Neural cell (in vitro differentiated cells): ENCODE measurements around the gene IL15RA. TPM values are rescaled to one million over a fixed set of nuclear protein-coding genes. Genes with fewer than 3 reads are reported as not detected.

Source experiments
- H2AFZ ChIP-seq: fragments of 200-600, 300-800 bp; sonication (generic), shearing (Covaris generic); 2 replicates; pipeline ENCODE4 v1.6.0; 2014; ENCODE audit warnings: low read depth, mild to moderate bottlenecking, antibody characterized with exemption, low read length, moderate library complexity
- H3F3A ChIP-seq: fragments of 200-600 bp; shearing (Covaris generic); 2 replicates; pipeline ENCODE4 v1.6.1; 2016; ENCODE audit warnings: mild to moderate bottlenecking, moderate library complexity, mixed read lengths, antibody characterized with exemption, low read length; ENCODE audit not compliant: insufficient read depth, poor library complexity, severe bottlenecking
- H3K27ac ChIP-seq: fragments of 200-600, 300-800 bp; sonication (generic), shearing (Covaris generic); 2 replicates; pipeline ENCODE4 v1.5.1; 2014; ENCODE audit warnings: mild to moderate bottlenecking, low read length, moderate library complexity
- H3K27me3 ChIP-seq: fragments of 300-800, 200-600 bp; sonication (generic), shearing (Covaris generic); 2 replicates; pipeline ENCODE4 v1.6.0; 2014; ENCODE audit warnings: mild to moderate bottlenecking, low read depth, low read length, moderate library complexity; ENCODE audit not compliant: insufficient read depth
- H3K36me3 ChIP-seq: fragments of 300-800, 200-600 bp; sonication (generic), shearing (Covaris generic); 2 replicates; pipeline ENCODE4 v1.5.1; 2014; ENCODE audit warnings: mild to moderate bottlenecking, antibody characterized with exemption, low read length, moderate library complexity; ENCODE audit not compliant: insufficient read depth
- H3K4me2 ChIP-seq: fragments of 300-800, 200-600 bp; sonication (generic), shearing (Covaris generic); 2 replicates; pipeline ENCODE4 v1.6.0; 2014; ENCODE audit warnings: mild to moderate bottlenecking, low read length
- H3K4me3 ChIP-seq: fragments of 300-800, 200-600 bp; sonication (generic), shearing (Covaris generic); 2 replicates; pipeline ENCODE4 v1.5.1; 2014; ENCODE audit warnings: mild to moderate bottlenecking, low read length, moderate library complexity
- H3K79me2 ChIP-seq: fragments of 200-600 bp; shearing (Covaris generic); replicated peaks from 2 replicates; pipeline ENCODE4 v1.6.0; 2014; ENCODE audit warnings: mild to moderate bottlenecking, low read length, moderate library complexity; ENCODE audit not compliant: insufficient read depth
- H3K9ac ChIP-seq: fragments of 300-800, 200-600 bp; sonication (generic), shearing (Covaris generic); 2 replicates; pipeline ENCODE4 v1.6.1; 2016; ENCODE audit warnings: mild to moderate bottlenecking, low read length, mixed read lengths
- H3K9me2 ChIP-seq: fragments of 200-600 bp; shearing (Covaris generic); 2 replicates; pipeline ENCODE4 v1.6.1; 2016; ENCODE audit warnings: mild to moderate bottlenecking, low read length, mixed read lengths; ENCODE audit not compliant: insufficient read depth
- H3K9me3 ChIP-seq: fragments of 200-600, 300-800 bp; sonication (generic), shearing (Covaris generic); 2 replicates; pipeline ENCODE4 v1.6.1; 2016; ENCODE audit warnings: mild to moderate bottlenecking, mixed run types, low read length, moderate library complexity, mixed read lengths
- H4K20me1 ChIP-seq: fragments of 200-600 bp; shearing (Covaris generic); 2 replicates; pipeline ENCODE4 v1.6.1; 2016; ENCODE audit warnings: mild to moderate bottlenecking, mixed run types; ENCODE audit not compliant: insufficient read depth
- EP300 ChIP-seq: fragments of 450-650 bp; conservative IDR thresholded peaks from 2 replicates; pipeline ENCODE4 v1.6.1; 2014; ENCODE audit warnings: antibody characterized with exemption, mild to moderate bottlenecking, moderate library complexity; ENCODE audit not compliant: poor library complexity, severe bottlenecking
- EZH2 ChIP-seq: fragments of 200-600, 300-800 bp; shearing (Covaris generic), sonication (generic); IDR thresholded peaks from 2 replicates; pipeline ENCODE4 v1.6.1; 2014; ENCODE audit warnings: antibody characterized with exemption, low read length, borderline replicate concordance, mild to moderate bottlenecking; ENCODE audit not compliant: insufficient read depth, poor library complexity, severe bottlenecking
- MXI1 ChIP-seq: fragments of 450-650 bp; conservative IDR thresholded peaks from 2 replicates; pipeline ENCODE4 v1.6.1; 2014; ENCODE audit warnings: antibody characterized with exemption, mild to moderate bottlenecking; ENCODE audit not compliant: poor library complexity, severe bottlenecking
- POLR2AphosphoS5 ChIP-seq: IDR thresholded peaks from 2 replicates; pipeline ENCODE4 v1.6.1; 2012
- RAD21 ChIP-seq: fragments of 450-650 bp; conservative IDR thresholded peaks from 2 replicates; pipeline ENCODE4 v1.6.1; 2014; ENCODE audit warnings: antibody characterized with exemption, mild to moderate bottlenecking, moderate library complexity
- SMC3 ChIP-seq: fragments of 450-650 bp; conservative IDR thresholded peaks from 2 replicates; pipeline ENCODE4 v1.6.1; 2014; ENCODE audit warnings: antibody characterized with exemption, mild to moderate bottlenecking, moderate library complexity; ENCODE audit not compliant: poor library complexity
- TAF1 ChIP-seq: IDR thresholded peaks from 2 replicates; pipeline ENCODE4 v1.6.1; 2012; ENCODE audit warnings: low read depth
- polyA plus RNA-seq: library from polyadenylated mRNA; depleted of rRNA; stranded (reverse); fragments of >200 nt; gene quantifications from 2 replicates; pipeline ENCODE4 v1.2.3, GENCODE V29; 2014
- TF ChIP-seq, protein P1 (sequence below): IDR thresholded peaks from 2 replicates; pipeline ENCODE4 v1.6.1; 2012; ENCODE audit warnings: borderline replicate concordance
- TF ChIP-seq, protein P2 (sequence below): fragments of 450-650 bp; IDR thresholded peaks from 2 replicates; pipeline ENCODE4 v1.5.1; 2014; ENCODE audit warnings: antibody characterized with exemption, mild to moderate bottlenecking, moderate library complexity; ENCODE audit not compliant: poor library complexity, severe bottlenecking

IL15RA gene
- polyA plus RNA-seq, 1 donor from 2014 or later = not detected

DNA sequence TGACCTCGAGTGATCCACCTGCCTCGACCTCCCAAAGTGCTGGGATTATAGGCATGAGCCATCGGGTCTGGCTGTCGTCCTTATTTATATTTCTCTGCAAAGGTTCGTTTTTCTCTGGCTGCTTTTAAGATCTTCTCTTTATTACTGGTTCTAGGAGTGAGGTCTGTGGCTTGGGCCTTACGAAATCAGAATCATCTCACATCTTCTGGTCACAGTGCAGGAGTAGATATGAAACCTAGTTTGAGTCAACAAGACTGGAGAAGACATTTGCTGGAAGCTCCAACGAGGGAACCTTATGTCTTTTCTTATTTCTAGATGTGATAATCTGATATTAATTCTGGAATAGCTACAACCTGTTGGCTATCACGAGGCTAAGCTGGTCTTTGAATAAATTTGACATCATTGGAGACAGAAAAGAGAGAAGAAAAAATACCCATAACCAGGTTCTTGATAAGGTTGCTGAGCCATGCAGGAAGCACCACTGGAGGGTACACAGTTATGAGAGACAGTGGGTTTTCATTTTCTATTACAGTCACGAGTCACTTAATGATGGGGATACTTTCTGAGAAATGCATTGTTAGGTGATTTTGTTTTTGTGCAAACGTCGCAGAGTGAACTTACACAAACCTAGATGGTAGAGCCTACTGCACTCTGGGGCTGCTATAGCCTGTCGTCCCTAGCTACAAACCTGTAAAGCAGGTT, 25.6 kb upstream of the IL15RA start:
- no peak overlapping the region for H3K4me3 ChIP-seq
- H3K79me2 ChIP-seq = no peaks in the 10 kb centered on the region
- H3K27ac ChIP-seq = no peak overlapping the region
- no peaks in the 10 kb centered on the region for H4K20me1 ChIP-seq
- H3K36me3 ChIP-seq = no peaks in the 10 kb centered on the region
- no peak for TF ChIP-seq SMC3
- no peak for TF ChIP-seq EZH2
- TF ChIP-seq POLR2AphosphoS5 = no peak
- TF ChIP-seq, protein P1, sequence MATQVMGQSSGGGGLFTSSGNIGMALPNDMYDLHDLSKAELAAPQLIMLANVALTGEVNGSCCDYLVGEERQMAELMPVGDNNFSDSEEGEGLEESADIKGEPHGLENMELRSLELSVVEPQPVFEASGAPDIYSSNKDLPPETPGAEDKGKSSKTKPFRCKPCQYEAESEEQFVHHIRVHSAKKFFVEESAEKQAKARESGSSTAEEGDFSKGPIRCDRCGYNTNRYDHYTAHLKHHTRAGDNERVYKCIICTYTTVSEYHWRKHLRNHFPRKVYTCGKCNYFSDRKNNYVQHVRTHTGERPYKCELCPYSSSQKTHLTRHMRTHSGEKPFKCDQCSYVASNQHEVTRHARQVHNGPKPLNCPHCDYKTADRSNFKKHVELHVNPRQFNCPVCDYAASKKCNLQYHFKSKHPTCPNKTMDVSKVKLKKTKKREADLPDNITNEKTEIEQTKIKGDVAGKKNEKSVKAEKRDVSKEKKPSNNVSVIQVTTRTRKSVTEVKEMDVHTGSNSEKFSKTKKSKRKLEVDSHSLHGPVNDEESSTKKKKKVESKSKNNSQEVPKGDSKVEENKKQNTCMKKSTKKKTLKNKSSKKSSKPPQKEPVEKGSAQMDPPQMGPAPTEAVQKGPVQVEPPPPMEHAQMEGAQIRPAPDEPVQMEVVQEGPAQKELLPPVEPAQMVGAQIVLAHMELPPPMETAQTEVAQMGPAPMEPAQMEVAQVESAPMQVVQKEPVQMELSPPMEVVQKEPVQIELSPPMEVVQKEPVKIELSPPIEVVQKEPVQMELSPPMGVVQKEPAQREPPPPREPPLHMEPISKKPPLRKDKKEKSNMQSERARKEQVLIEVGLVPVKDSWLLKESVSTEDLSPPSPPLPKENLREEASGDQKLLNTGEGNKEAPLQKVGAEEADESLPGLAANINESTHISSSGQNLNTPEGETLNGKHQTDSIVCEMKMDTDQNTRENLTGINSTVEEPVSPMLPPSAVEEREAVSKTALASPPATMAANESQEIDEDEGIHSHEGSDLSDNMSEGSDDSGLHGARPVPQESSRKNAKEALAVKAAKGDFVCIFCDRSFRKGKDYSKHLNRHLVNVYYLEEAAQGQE = no peak
- no peak for TF ChIP-seq RAD21
- TF ChIP-seq EP300 = no peak
- TF ChIP-seq MXI1 = no peak
- no peak for TF ChIP-seq TAF1
- TF ChIP-seq, protein P2, sequence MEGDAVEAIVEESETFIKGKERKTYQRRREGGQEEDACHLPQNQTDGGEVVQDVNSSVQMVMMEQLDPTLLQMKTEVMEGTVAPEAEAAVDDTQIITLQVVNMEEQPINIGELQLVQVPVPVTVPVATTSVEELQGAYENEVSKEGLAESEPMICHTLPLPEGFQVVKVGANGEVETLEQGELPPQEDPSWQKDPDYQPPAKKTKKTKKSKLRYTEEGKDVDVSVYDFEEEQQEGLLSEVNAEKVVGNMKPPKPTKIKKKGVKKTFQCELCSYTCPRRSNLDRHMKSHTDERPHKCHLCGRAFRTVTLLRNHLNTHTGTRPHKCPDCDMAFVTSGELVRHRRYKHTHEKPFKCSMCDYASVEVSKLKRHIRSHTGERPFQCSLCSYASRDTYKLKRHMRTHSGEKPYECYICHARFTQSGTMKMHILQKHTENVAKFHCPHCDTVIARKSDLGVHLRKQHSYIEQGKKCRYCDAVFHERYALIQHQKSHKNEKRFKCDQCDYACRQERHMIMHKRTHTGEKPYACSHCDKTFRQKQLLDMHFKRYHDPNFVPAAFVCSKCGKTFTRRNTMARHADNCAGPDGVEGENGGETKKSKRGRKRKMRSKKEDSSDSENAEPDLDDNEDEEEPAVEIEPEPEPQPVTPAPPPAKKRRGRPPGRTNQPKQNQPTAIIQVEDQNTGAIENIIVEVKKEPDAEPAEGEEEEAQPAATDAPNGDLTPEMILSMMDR = no peak
- no peak overlapping the region for H3K9ac ChIP-seq
- H3K9me2 ChIP-seq = no peaks in the 10 kb centered on the region
- no peak overlapping the region for H2AFZ ChIP-seq
- no peak overlapping the region for H3K4me2 ChIP-seq
- H3K27me3 ChIP-seq = no peaks in the 10 kb centered on the region
- H3K9me3 ChIP-seq = no peaks in the 10 kb centered on the region
- H3F3A ChIP-seq = no peaks in the 10 kb centered on the region

DNA sequence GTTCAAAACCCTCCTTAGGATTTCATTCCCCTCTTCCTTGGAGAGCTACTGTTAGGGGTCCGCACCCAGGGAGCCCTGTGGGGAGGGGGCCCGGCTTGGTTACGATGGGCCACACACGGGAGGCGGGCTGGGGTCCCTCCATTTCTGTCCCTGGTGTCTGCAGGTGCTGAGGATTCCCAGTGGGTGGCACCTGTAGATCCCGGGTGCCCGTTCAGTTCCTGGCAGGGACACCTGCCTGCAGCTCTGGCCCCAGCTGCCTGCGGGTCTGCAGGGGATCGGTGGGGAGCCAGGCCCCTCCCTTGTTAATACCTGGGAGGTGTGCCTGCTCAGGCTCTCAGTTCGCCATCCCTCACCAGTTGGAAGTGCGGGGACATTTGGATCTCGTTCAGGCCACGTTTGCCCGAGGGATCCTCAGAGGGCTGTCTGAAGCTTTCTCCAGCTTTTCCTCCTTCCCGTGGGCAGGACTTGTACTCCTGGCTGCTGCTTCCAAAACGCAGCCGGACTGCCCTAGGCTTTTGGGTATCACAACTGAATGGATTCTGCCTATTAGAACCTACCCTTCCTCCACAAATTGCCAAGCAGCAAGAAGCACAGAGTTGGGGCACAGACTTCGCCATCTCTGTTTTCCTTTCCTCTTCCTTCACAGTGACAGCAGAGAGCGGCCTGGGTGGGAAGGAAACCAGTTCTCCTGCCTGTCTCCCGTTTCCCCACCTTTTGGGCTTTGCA, 22.3 kb upstream of the IL15RA start:
- no peak overlapping the region for H2AFZ ChIP-seq

More for the DNA sequence above, 22.3 kb upstream of the IL15RA start:
- no peaks in the 10 kb centered on the region for H3K36me3 ChIP-seq
- H3K9me2 ChIP-seq = no peaks in the 10 kb centered on the region
- no peaks in the 10 kb centered on the region for H3F3A ChIP-seq
- no peaks in the 10 kb centered on the region for H4K20me1 ChIP-seq
- H3K4me3 ChIP-seq = no peak overlapping the region
- H3K79me2 ChIP-seq = no peaks in the 10 kb centered on the region
- H3K9ac ChIP-seq = no peak overlapping the region
- H3K9me3 ChIP-seq = no peaks in the 10 kb centered on the region
- no peak overlapping the region for H3K4me2 ChIP-seq
- TF ChIP-seq, protein P1 = no peak
- TF ChIP-seq RAD21 (no peak), EZH2 (no peak), MXI1 (no peak), SMC3 (no peak), TAF1 (no peak), POLR2AphosphoS5 (no peak), EP300 (no peak)
- TF ChIP-seq, protein P2 = no peak
- H3K27ac ChIP-seq = no peak overlapping the region
- no peaks in the 10 kb centered on the region for H3K27me3 ChIP-seq
